Chondrocyte (in vitro differentiated cells): ENCODE data around the gene UHMK1. TPM values are rescaled to one million over a fixed set of nuclear protein-coding genes. Genes with fewer than 3 reads are reported as not detected.
A peak's percentile ranks its signal among the peaks of the same experiment; 100 is the strongest.

Experiments used
- DNase-seq: peaks from one replicate; pipeline ENCODE4 v3.0.0; 2021; ENCODE audit warnings: mixed read lengths, low spot score
- H3K27ac Mint-ChIP-seq: one replicate; pipeline ENCODE4 v1.8.0; 2021; ENCODE audit warnings: mild to moderate bottlenecking, moderate library complexity, mixed read lengths; ENCODE audit not compliant: unreplicated experiment
- H3K27me3 Mint-ChIP-seq: 2 replicates; pipeline ENCODE4 v1.8.0; 2021; ENCODE audit warnings: low read depth, mixed read lengths
- H3K36me3 Mint-ChIP-seq: 2 replicates; pipeline ENCODE4 v1.8.0; 2021; ENCODE audit warnings: low read depth, mixed read lengths
- H3K4me1 Mint-ChIP-seq: 2 replicates; pipeline ENCODE4 v1.8.0; 2021; ENCODE audit warnings: low read depth, mild to moderate bottlenecking, mixed read lengths
- H3K4me3 Mint-ChIP-seq: one replicate; pipeline ENCODE4 v1.8.0; 2021; ENCODE audit warnings: mild to moderate bottlenecking, moderate library complexity, mixed read lengths; ENCODE audit not compliant: unreplicated experiment
- H3K9me3 Mint-ChIP-seq: 2 replicates; pipeline ENCODE4 v1.8.0; 2021; ENCODE audit warnings: low read depth, mixed read lengths
- total RNA-seq: library from RNA; stranded (reverse); gene quantifications from 3 replicates; pipeline ENCODE4 v1.2.1, GENCODE V29; 2021
- TF ChIP-seq, protein P1 (sequence below): fragments of 200-600 bp; sonication (generic); IDR thresholded peaks from 2 replicates; pipeline ENCODE4 v1.5.0; 2021; ENCODE audit warnings: antibody characterized with exemption, mild to moderate bottlenecking, moderate library complexity

The UHMK1 gene
- total RNA-seq, 1 donor from 2014 or later: 28.4 TPM

DNA sequence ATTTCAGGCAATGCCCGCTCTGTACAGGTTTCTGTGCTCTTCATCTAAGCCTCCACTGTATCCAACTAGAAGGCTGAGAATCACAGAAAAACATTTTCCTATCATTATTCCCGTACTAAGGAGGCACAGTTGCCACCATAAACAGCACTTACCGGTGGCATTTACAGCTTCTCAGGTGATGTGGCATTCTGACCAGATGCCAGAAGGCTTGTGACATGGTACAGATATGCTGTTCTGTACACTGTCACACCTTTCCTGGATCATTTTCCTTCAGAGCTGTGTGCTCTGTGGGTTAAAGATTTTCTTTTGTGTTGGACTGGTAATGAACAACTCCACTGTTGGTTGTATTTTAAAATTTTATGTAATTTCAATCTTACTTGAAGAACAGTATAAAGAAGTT is 59.9 kb downstream of the UHMK1 start:
- H3K4me3 Mint-ChIP-seq: no peak overlapping the region
- TF ChIP-seq, protein P1, sequence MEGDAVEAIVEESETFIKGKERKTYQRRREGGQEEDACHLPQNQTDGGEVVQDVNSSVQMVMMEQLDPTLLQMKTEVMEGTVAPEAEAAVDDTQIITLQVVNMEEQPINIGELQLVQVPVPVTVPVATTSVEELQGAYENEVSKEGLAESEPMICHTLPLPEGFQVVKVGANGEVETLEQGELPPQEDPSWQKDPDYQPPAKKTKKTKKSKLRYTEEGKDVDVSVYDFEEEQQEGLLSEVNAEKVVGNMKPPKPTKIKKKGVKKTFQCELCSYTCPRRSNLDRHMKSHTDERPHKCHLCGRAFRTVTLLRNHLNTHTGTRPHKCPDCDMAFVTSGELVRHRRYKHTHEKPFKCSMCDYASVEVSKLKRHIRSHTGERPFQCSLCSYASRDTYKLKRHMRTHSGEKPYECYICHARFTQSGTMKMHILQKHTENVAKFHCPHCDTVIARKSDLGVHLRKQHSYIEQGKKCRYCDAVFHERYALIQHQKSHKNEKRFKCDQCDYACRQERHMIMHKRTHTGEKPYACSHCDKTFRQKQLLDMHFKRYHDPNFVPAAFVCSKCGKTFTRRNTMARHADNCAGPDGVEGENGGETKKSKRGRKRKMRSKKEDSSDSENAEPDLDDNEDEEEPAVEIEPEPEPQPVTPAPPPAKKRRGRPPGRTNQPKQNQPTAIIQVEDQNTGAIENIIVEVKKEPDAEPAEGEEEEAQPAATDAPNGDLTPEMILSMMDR: no peak
- peaks cover 21% of the 10 kb centered on the region for H3K4me1 Mint-ChIP-seq
- no peak for DNase-seq
- H3K36me3 Mint-ChIP-seq: no peaks in the 10 kb centered on the region
- H3K27me3 Mint-ChIP-seq: no peaks in the 10 kb centered on the region
- no peaks in the 10 kb centered on the region for H3K9me3 Mint-ChIP-seq
- H3K27ac Mint-ChIP-seq: no peak overlapping the region

DNA sequence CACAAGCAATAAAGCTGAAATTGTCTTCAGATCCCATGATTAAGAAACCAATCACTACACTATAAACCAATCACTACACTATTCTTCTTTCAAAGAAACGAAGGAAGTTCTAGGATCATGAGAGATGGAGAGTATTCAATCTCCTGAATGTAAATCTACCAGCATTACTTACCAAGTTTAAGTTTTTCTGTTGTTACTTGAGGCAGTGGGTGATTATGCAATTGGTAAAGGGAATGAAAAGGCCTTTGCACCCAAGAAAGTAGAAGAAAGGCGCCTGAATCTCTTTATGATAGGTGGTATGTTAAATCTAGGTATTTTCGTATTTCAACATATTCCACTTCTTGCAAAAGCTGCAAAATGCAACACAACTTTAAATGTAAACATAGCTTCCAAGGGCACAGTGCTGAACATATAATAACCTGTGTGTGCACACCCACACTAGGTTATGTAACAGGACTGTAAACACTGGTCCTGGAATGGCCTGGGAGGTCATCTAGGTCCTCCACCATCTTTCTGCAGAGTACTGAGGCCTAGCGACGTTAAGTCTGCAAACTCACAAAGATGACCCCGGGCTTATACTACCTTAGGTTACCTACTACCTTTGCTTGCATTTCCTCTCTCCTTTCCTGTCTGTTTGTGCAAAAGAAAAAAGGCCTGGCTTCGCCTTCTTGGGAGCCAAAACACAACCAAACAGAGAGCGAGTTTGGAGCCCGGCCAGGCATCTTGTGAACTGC is 62.9 kb downstream of the UHMK1 start:
- DNase-seq: no peak
- no peaks in the 10 kb centered on the region for H3K27me3 Mint-ChIP-seq
- H3K9me3 Mint-ChIP-seq: no peaks in the 10 kb centered on the region

DNA sequence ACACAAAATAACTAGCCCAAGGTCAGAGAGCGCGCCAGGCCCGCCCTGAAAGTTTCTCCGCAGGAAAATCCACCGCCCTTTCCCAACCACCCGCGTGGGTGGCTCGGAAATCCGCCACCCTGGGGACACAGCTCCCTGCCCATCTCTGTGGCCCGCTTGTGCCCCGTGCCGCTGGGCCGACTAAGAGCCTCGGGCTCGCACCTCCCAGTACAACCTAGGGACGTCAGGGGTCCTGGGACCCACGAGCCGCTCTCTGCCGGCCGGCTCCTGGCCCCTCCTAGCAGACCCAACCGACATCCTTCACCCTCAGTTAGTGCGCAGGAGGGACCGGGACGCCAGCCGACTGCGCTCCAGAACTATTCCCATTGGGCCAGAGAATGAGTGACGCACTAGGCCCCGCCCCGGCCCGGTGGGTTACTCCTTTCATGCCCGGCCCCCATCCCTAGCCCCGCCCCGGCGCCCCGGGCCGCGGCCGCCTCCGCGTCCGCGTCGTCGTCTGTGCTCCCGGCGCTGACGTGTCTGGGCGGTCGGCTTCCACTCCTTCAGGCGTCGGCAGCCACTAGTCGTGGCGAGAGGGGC is 63.5 kb downstream of the UHMK1 start:
- H3K36me3 Mint-ChIP-seq: no peaks in the 10 kb centered on the region
- DNase-seq: peak; percentile 99
- H3K27ac Mint-ChIP-seq: peak overlapping the region; percentile 96
- TF ChIP-seq, protein P1: no peak
- peak overlapping the region; percentile 90 for H3K4me3 Mint-ChIP-seq
- no peaks in the 10 kb centered on the region for H3K27me3 Mint-ChIP-seq
- H3K4me1 Mint-ChIP-seq: peaks cover 52% of the 10 kb centered on the region
- H3K9me3 Mint-ChIP-seq: no peaks in the 10 kb centered on the region

More for the DNA sequence above, 62.9 kb downstream of the UHMK1 start:
- peaks cover 47% of the 10 kb centered on the region for H3K4me1 Mint-ChIP-seq
- peak overlapping the region; percentile 96 for H3K27ac Mint-ChIP-seq
- peak overlapping the region; percentile 89 for H3K4me3 Mint-ChIP-seq
- H3K36me3 Mint-ChIP-seq: no peaks in the 10 kb centered on the region
- TF ChIP-seq, protein P1: no peak

DNA sequence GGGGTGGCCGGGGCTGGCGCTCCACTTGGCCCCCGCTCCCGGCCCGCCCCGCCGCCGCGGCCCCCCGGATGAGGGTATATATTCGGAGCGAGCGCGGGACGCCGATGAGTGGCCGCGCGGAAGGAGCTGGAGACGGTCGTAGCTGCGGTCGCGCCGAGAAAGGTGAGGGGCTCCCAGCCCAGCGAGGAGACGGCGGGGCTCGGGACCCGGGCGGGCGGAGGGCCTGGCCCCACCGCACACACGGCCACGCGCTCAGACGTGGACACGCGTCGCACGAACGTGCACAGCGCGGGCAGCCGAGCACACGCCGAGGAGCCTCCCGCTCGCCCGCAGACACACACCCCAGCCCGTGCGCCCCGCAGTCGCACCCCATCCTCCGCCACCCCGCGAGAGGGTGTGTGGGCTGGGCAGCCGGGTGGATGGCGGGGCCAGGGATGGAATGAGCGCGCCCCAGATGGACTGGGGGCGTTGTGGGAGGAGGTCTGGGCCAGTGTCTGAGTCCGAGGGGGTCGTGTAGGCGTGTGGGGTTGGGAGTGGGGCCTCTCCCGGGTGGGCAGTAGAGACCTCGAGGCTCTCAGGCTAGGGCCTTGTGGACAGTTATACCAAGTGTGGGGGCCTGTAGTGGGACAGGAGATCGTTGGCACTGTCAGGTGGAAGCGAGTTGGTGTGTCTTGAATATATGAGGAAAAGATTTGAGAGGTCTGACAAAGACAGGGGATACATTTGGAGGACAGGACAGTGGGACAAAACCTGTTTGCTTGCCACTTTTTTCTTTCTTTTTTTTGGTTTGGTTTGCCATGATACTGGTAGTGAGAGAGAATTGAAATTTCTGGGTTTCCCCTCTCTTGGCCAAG is 64.2 kb downstream of the UHMK1 start, which contains the start of gene UAP1:
Gene UAP1, plus strand, starts transcription at position 107 of the 854 bp plus-strand sequence. CDS start 4,347 bp downstream, outside the sequence.
- no peaks in the 10 kb centered on the region for H3K27me3 Mint-ChIP-seq
- peaks cover under 1% of the 10 kb centered on the region for H3K36me3 Mint-ChIP-seq
- H3K4me1 Mint-ChIP-seq: peaks cover 53% of the 10 kb centered on the region
- H3K9me3 Mint-ChIP-seq: no peaks in the 10 kb centered on the region
- TF ChIP-seq, protein P1: no peak
- peak within 1 kb of the TSS; percentile 97 for H3K27ac Mint-ChIP-seq
- peak; percentile 91 for DNase-seq
- H3K4me3 Mint-ChIP-seq: peak within 1 kb of the TSS; percentile 90

DNA sequence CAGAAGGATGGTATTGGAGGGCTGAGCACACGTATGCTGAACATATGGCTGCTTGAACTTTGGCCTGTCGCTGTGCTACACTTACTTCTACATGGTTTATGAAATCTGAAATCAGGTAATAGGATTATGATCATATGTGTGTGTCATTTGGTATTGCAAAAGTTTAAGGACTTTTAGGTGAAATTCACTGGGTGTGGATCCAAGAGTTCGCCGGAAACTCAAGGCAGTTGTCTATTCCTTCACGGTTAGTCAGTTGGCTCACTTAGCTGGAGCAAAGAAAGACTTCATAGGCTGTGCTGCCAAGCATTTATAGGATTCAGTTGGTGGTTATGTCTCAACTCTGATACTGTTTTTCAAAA is 64.8 kb downstream of the UHMK1 start:
- H3K4me3 Mint-ChIP-seq: peak overlapping the region; percentile 90
- peaks cover 5% of the 10 kb centered on the region for H3K36me3 Mint-ChIP-seq
- H3K27me3 Mint-ChIP-seq: no peaks in the 10 kb centered on the region
- DNase-seq: no peak
- peak overlapping the region; percentile 97 for H3K27ac Mint-ChIP-seq
- no peaks in the 10 kb centered on the region for H3K9me3 Mint-ChIP-seq
- peaks cover 56% of the 10 kb centered on the region for H3K4me1 Mint-ChIP-seq
- TF ChIP-seq, protein P1: no peak
